Measurements from ENCODE around the gene SARDH.

DNA sequence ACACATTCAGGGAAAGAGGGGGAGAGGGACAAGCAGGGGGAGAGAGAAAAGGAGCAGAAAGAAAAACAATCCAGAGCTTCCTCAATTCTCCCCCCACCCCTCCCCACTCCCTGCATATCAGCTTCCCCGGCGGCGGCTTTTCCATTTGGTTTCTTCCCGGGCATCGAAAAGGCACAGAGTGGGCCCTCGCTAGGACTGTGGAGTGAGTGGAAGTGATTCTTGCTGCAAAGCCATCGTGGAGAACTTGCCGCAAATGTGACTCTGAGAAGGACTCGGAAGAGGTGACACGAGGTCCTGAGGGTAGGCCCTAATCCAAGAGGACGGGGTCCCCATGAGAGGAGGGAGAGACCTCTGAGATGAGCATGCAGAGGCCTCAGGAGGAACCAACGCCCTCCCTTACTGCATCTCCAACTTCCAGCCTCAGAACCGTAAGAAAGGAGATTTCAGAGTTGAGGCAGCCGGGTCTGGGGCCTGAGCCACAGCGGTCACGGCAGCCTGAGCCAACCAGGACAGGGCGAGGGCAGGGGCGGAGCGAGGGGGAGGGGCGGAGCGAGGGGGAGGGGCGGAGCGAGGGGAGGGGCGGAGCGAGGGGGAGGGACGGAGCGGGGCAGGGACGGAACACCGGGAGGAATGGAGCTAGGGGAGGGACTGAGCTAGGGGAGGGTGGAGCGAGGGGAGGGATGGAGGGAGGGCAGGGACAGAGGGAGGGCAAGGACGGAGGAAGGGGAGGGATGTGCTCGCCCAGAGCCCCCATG is 21.2 kb upstream of the SARDH start:
- TF ChIP-seq, protein P1, sequence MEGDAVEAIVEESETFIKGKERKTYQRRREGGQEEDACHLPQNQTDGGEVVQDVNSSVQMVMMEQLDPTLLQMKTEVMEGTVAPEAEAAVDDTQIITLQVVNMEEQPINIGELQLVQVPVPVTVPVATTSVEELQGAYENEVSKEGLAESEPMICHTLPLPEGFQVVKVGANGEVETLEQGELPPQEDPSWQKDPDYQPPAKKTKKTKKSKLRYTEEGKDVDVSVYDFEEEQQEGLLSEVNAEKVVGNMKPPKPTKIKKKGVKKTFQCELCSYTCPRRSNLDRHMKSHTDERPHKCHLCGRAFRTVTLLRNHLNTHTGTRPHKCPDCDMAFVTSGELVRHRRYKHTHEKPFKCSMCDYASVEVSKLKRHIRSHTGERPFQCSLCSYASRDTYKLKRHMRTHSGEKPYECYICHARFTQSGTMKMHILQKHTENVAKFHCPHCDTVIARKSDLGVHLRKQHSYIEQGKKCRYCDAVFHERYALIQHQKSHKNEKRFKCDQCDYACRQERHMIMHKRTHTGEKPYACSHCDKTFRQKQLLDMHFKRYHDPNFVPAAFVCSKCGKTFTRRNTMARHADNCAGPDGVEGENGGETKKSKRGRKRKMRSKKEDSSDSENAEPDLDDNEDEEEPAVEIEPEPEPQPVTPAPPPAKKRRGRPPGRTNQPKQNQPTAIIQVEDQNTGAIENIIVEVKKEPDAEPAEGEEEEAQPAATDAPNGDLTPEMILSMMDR (IDR thresholded peaks at IDR 0.05; ENCODE audit: low read depth, low read length, poor library complexity, severe bottlenecking), result no peak
- no peak for TF ChIP-seq EZH2phosphoT487 (IDR thresholded peaks at IDR 0.05; ENCODE audit: borderline replicate concordance, low read length)
